Loucy (cell line): ENCODE results near the gene TRPM7.

Experiments used
- H2AFZ ChIP-seq: fragments of 200-600 bp; sonication (generic); 2 replicates; pipeline ENCODE4 v1.6.0; 2016; ENCODE audit warnings: antibody characterized with exemption, mild to moderate bottlenecking, low read length, moderate library complexity
- H3F3A ChIP-seq: fragments of 200-600 bp; 2 replicates; pipeline ENCODE4 v1.6.0; 2016; ENCODE audit warnings: antibody characterized with exemption, low read depth, mild to moderate bottlenecking
- H3K27me3 ChIP-seq: fragments of 200-600 bp; sonication (generic); 2 replicates; pipeline ENCODE4 v1.6.1; 2014; ENCODE audit warnings: low read length, mild to moderate bottlenecking; ENCODE audit not compliant: insufficient read depth, poor library complexity, severe bottlenecking
- H3K36me3 ChIP-seq: fragments of 200-600 bp; sonication (generic); 2 replicates; pipeline ENCODE4 v1.6.1; 2016; ENCODE audit warnings: low read length; ENCODE audit not compliant: insufficient read depth
- H3K4me1 ChIP-seq: fragments of 200-600 bp; sonication (generic); 2 replicates; pipeline ENCODE4 v1.5.1; 2014; ENCODE audit warnings: low read length, mild to moderate bottlenecking; ENCODE audit not compliant: insufficient read depth, poor library complexity, severe bottlenecking
- H3K4me2 ChIP-seq: fragments of 200-600 bp; sonication (generic); 2 replicates; pipeline ENCODE4 v1.6.0; 2014; ENCODE audit warnings: antibody characterized with exemption, low read length, low read depth, mild to moderate bottlenecking; ENCODE audit not compliant: poor library complexity, severe bottlenecking
- H3K4me3 ChIP-seq: fragments of 200-600 bp; sonication (generic); 2 replicates; pipeline ENCODE4 v1.5.1; 2014; ENCODE audit warnings: low read length, mild to moderate bottlenecking, mixed read lengths; ENCODE audit not compliant: poor library complexity, severe bottlenecking
- H3K79me2 ChIP-seq: fragments of 200-600 bp; sonication (generic); 2 replicates; pipeline ENCODE4 v1.6.1; 2014; ENCODE audit warnings: low read length; ENCODE audit not compliant: insufficient read depth
- H3K9ac ChIP-seq: fragments of 200-600 bp; sonication (generic); 2 replicates; pipeline ENCODE4 v1.6.0; 2014; ENCODE audit warnings: mild to moderate bottlenecking, low read depth, low read length, moderate library complexity; ENCODE audit not compliant: poor library complexity, severe bottlenecking
- H3K9me2 ChIP-seq: fragments of 200-600 bp; sonication (generic); replicated peaks from 2 replicates; pipeline ENCODE4 v1.6.1; 2016; ENCODE audit warnings: low read depth, low read length, mixed read lengths
- H3K9me3 ChIP-seq: fragments of 200-600 bp; sonication (generic); 2 replicates; pipeline ENCODE4 v1.6.1; 2014; ENCODE audit warnings: mild to moderate bottlenecking, antibody characterized with exemption, low read length, low read depth; ENCODE audit not compliant: insufficient read depth
- H4K20me1 ChIP-seq: fragments of 200-600 bp; sonication (generic); 2 replicates; pipeline ENCODE4 v1.6.0; 2014; ENCODE audit warnings: antibody characterized with exemption, low read length, mild to moderate bottlenecking; ENCODE audit not compliant: insufficient read depth, poor library complexity, severe bottlenecking
- EZH2phosphoT487 ChIP-seq: fragments of 200-600 bp; IDR thresholded peaks from 2 replicates; pipeline ENCODE4 v1.6.1; 2018; ENCODE audit warnings: antibody characterized with exemption, mild to moderate bottlenecking, moderate library complexity, borderline replicate concordance
- TF ChIP-seq, protein P1 (sequence below): fragments of 200-600 bp; sonication (generic); conservative IDR thresholded peaks from 2 replicates; pipeline ENCODE4 v1.5.1; 2014; ENCODE audit warnings: mild to moderate bottlenecking, antibody characterized with exemption, low read length

Gene TRPM7

GRCh38 chr15:50707878-50708427 lies 21.4 kb upstream of the TRPM7 start:
- H3K27me3 ChIP-seq: no peaks in the 10 kb centered on the region
- H3K36me3 ChIP-seq: no peaks in the 10 kb centered on the region
- no peak overlapping the region for H2AFZ ChIP-seq
- TF ChIP-seq EZH2phosphoT487: no peak
- TF ChIP-seq, protein P1, sequence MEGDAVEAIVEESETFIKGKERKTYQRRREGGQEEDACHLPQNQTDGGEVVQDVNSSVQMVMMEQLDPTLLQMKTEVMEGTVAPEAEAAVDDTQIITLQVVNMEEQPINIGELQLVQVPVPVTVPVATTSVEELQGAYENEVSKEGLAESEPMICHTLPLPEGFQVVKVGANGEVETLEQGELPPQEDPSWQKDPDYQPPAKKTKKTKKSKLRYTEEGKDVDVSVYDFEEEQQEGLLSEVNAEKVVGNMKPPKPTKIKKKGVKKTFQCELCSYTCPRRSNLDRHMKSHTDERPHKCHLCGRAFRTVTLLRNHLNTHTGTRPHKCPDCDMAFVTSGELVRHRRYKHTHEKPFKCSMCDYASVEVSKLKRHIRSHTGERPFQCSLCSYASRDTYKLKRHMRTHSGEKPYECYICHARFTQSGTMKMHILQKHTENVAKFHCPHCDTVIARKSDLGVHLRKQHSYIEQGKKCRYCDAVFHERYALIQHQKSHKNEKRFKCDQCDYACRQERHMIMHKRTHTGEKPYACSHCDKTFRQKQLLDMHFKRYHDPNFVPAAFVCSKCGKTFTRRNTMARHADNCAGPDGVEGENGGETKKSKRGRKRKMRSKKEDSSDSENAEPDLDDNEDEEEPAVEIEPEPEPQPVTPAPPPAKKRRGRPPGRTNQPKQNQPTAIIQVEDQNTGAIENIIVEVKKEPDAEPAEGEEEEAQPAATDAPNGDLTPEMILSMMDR: no peak
- no peaks in the 10 kb centered on the region for H3F3A ChIP-seq
- H4K20me1 ChIP-seq: no peaks in the 10 kb centered on the region
- no peak overlapping the region for H3K9ac ChIP-seq
- no peak overlapping the region for H3K4me3 ChIP-seq
- no peaks in the 10 kb centered on the region for H3K4me1 ChIP-seq
- H3K9me2 ChIP-seq: no peaks in the 10 kb centered on the region
- no peaks in the 10 kb centered on the region for H3K79me2 ChIP-seq
- no peak overlapping the region for H3K4me2 ChIP-seq
- no peaks in the 10 kb centered on the region for H3K9me3 ChIP-seq

DNA sequence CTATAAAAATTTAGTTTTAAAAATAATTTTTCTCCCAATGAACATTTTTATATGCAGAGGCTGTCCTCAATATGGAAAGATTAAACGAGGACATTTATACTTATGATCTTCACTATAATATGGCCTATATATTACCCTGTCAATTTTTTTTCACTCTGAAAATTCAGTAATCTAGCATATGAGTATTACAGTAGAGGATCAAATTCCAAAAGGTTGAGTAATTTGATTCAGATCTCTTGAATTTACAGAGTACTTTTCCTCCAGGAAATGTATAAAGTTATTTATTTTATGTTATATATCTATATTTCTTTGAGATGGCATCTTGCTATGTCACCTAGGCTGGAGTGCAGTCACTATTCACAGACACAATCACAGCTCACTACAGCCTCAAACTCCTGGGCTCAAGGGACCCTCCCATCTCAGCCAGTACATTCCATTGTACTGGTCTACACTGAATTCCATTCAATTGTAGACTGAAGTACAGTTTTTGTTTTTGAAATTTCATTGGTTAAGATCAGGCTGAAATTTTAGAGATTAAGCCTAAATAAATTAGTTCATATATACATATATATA lies 16.3 kb upstream of the TRPM7 start:
- Histone ChIP-seq H4K20me1 (no peaks in the 10 kb centered on the region), H2AFZ (no peak overlapping the region), H3K4me2 (no peak overlapping the region), H3K9me2 (no peaks in the 10 kb centered on the region), H3K27me3 (no peaks in the 10 kb centered on the region), H3K36me3 (no peaks in the 10 kb centered on the region), H3K4me1 (no peaks in the 10 kb centered on the region), H3F3A (no peaks in the 10 kb centered on the region), H3K79me2 (no peaks in the 10 kb centered on the region), H3K9ac (no peak overlapping the region), H3K9me3 (no peaks in the 10 kb centered on the region), H3K4me3 (no peak overlapping the region)
- no peak for TF ChIP-seq EZH2phosphoT487
- TF ChIP-seq, protein P1: no peak

- no peak overlapping the region for H3K9ac ChIP-seq
- no peaks in the 10 kb centered on the region for H3F3A ChIP-seq
- H2AFZ ChIP-seq: no peak overlapping the region
- no peaks in the 10 kb centered on the region for H3K79me2 ChIP-seq
- H4K20me1 ChIP-seq: no peaks in the 10 kb centered on the region
- no peaks in the 10 kb centered on the region for H3K9me2 ChIP-seq
- no peak overlapping the region for H3K4me2 ChIP-seq
- no peak overlapping the region for H3K4me3 ChIP-seq
- TF ChIP-seq EZH2phosphoT487: no peak
- TF ChIP-seq, protein P1: no peak
- no peaks in the 10 kb centered on the region for H3K36me3 ChIP-seq
- no peaks in the 10 kb centered on the region for H3K27me3 ChIP-seq
- H3K4me1 ChIP-seq: no peaks in the 10 kb centered on the region
- no peaks in the 10 kb centered on the region for H3K9me3 ChIP-seq
Measured at GRCh38 chr15:50698101-50698500, 11.5 kb upstream of the TRPM7 start.
